Thyroid gland (tissue), 4 donors: ENCODE measurements around the gene PYY. TPM values are rescaled to one million over a fixed set of nuclear protein-coding genes. Genes with fewer than 3 reads are reported as not detected.

Experiments
- DNase-seq, 2 donors: peaks; one replicate each; pipeline ENCODE4 v3.0.0-alpha.2; 2019
- H3K27ac ChIP-seq, 3 donors: fragments of 200-600 bp; sonication (generic); 1 replicate in 2 of 3; 2 replicates in 1 of 3; pipeline ENCODE4 v1.5.1; 2016 to 2019; ENCODE audit warnings: mild to moderate bottlenecking in 1 of 3, moderate library complexity in 1 of 3
- H3K27me3 ChIP-seq: fragments of 200-600 bp; sonication (generic); one replicate; pipeline ENCODE4 v1.5.1; 2019
- H3K36me3 ChIP-seq, 2 donors: fragments of 200-600 bp; sonication (generic); one replicate each; pipeline ENCODE4 v1.5.1; 2016 to 2019
- H3K4me1 ChIP-seq, 2 donors: fragments of 200-600 bp; sonication (generic); one replicate each; pipeline ENCODE4 v1.5.1; 2017 to 2019
- H3K4me3 ChIP-seq, 3 donors: fragments of 200-600 bp; sonication (generic); replicated peaks in 1 of 3; 1 replicate in 2 of 3; 2 replicates in 1 of 3; pipeline ENCODE4 v1.5.1; 2016; ENCODE audit warnings: mild to moderate bottlenecking in 1 of 3
- H3K9me3 ChIP-seq: fragments of 200-600 bp; sonication (generic); one replicate; pipeline ENCODE4 v1.5.1; 2017
- POLR2A ChIP-seq, 2 donors: fragments of 450-650 bp; IDR thresholded peaks; one replicate each; pipeline ENCODE4 v1.6.1; 2017; ENCODE audit warnings: antibody characterized with exemption in 2 of 2, mild to moderate bottlenecking in 2 of 2, moderate library complexity in 1 of 2
- WGBS, 2 donors: methylation state at CpG; one replicate each; pipeline ENCODE4 v1.1.5; 2017; 5-methylcytosine and 5-hydroxymethylcytosine counted together
- intact Hi-C: fragments of 100-400 bp; cut with DNase I; formaldehyde crosslinking; loops from one replicate; pipeline ENCODE4 v1.15.1; 2023
- total RNA-seq, 4 donors: library from RNA; depleted of rRNA; stranded (reverse); fragments of >200 nt; gene quantifications; one replicate each; pipeline ENCODE4 v1.2.3, GENCODE V29; 2016
- TF ChIP-seq, protein P1 (sequence below), 6 experiments: fragments of 200-600 bp in 3 of 6; fragments of 450-650 bp in 3 of 6; sonication (generic) in 3 of 6; IDR thresholded peaks; one replicate each; pipeline ENCODE4 v1.5.1; 2016 to 2019; ENCODE audit warnings: antibody characterized with exemption in 6 of 6, mild to moderate bottlenecking in 2 of 6, inconsistent platforms in 1 of 6, moderate library complexity in 1 of 6

PYY gene
- total RNA-seq, 4 donors from 2014 or later = 2.2 TPM; not detected in 3

DNA sequence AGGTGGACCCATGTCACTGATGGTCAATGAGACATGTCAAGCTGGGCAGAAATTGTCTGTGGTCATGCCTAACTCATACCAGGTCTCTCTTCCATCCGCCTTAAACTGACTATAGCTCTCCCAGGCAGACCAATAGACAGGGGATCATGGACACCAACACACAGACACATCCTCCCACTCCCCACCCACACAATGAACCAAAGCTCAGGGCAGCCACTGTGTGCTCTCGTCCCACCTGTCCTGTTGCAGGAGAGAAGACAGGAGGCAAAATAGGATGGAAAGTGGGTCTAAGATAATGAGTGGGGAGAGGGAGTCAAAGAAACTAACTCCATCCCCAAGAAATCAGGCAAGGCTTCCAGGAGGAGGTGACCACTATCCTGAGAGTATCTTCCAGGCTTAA, 3.2 kb downstream of the PYY start:
- 90 to 93% methylated on average over 2 of the region's 2 CpGs for WGBS, 2 donors
- no peak for TF ChIP-seq POLR2A (IDR thresholded peaks at IDR 0.05)
- TF ChIP-seq, protein P1, sequence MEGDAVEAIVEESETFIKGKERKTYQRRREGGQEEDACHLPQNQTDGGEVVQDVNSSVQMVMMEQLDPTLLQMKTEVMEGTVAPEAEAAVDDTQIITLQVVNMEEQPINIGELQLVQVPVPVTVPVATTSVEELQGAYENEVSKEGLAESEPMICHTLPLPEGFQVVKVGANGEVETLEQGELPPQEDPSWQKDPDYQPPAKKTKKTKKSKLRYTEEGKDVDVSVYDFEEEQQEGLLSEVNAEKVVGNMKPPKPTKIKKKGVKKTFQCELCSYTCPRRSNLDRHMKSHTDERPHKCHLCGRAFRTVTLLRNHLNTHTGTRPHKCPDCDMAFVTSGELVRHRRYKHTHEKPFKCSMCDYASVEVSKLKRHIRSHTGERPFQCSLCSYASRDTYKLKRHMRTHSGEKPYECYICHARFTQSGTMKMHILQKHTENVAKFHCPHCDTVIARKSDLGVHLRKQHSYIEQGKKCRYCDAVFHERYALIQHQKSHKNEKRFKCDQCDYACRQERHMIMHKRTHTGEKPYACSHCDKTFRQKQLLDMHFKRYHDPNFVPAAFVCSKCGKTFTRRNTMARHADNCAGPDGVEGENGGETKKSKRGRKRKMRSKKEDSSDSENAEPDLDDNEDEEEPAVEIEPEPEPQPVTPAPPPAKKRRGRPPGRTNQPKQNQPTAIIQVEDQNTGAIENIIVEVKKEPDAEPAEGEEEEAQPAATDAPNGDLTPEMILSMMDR (IDR thresholded peaks at IDR 0.05) = no peak
- no peak overlapping the region for H3K27ac ChIP-seq
- H3K27me3 ChIP-seq = no peaks in the 10 kb centered on the region
- no peaks in the 10 kb centered on the region for H3K36me3 ChIP-seq
- peaks cover 12 to 24% of the 10 kb centered on the region in 2 donors for H3K4me1 ChIP-seq
- H3K4me3 ChIP-seq = no peak overlapping the region
- H3K9me3 ChIP-seq = no peaks in the 10 kb centered on the region
- DNase-seq = no peak
- intact Hi-C loops = no loop called here

DNA sequence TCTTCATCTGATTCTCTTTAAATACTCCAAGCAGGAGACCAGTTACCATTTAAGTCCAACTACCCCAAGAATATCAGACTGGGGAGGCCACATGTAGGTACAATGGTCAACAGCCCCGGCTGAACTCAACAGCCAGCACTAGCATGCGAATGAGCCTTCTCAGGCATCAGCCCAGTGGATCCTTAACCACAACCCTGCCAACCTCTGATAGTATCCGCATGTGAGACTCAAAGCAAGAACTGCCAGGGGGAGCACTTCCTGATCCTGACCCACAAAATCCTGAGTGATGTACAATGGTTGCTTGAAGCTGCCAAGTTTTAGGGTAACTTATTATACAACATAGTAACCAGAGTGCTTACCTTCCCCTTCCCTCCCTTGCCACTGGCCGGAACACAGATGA, 4.0 kb downstream of the PYY start:
- WGBS, 2 donors = 67 to 74% methylated on average over 4 of the region's 4 CpGs
- no peak for DNase-seq
- intact Hi-C loops = loop anchor here (10.0 kb wide), 1 partner anchor 225 kb away; the partner anchor contains the start of gene ASB16
- TF ChIP-seq POLR2A (IDR thresholded peaks at IDR 0.05) = no peak
- no peak overlapping the region for H3K4me3 ChIP-seq
- no peaks in the 10 kb centered on the region for H3K27me3 ChIP-seq
- peaks cover 12 to 24% of the 10 kb centered on the region in 2 donors for H3K4me1 ChIP-seq
- no peak overlapping the region for H3K27ac ChIP-seq
- no peaks in the 10 kb centered on the region for H3K36me3 ChIP-seq
- H3K9me3 ChIP-seq = no peaks in the 10 kb centered on the region

DNA sequence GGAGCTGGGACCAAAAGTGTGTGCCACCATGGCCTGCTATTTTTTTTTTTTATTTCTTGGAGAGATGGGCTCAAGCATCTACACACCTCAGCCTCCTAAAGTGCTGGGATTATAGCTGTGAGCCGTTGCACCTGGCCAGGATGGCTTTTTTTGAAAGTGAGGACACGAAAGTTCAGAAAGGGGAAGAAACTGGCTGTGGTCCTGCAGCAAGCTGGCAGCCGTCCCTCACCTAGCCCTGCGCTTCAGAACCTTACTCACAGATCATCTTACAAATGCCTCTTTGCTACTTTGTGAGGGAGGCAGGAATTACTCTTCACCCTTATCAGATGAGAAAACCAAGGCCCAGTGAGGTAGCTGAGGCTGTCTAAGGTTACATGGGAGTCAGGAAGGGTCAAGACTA, 7.0 kb downstream of the PYY start:
- 38 to 44% methylated on average over 4 of the region's 4 CpGs for WGBS, 2 donors
- Histone ChIP-seq H3K36me3 (no peaks in the 10 kb centered on the region), H3K27me3 (no peaks in the 10 kb centered on the region), H3K4me3 (no peak overlapping the region), H3K9me3 (no peaks in the 10 kb centered on the region), H3K27ac (no peak overlapping the region), H3K4me1 (peaks cover 0 to 10% of the 10 kb centered on the region in 2 donors)
- peak in 1 of 2 donors; percentile 25 for DNase-seq
- intact Hi-C loops = loop anchor here (10.0 kb wide), 1 partner anchor 228 kb away; the partner anchor contains the start of gene ASB16
- TF ChIP-seq, protein P1 (IDR thresholded peaks at IDR 0.05) = no peak
- no peak for TF ChIP-seq POLR2A (IDR thresholded peaks at IDR 0.05)

DNA sequence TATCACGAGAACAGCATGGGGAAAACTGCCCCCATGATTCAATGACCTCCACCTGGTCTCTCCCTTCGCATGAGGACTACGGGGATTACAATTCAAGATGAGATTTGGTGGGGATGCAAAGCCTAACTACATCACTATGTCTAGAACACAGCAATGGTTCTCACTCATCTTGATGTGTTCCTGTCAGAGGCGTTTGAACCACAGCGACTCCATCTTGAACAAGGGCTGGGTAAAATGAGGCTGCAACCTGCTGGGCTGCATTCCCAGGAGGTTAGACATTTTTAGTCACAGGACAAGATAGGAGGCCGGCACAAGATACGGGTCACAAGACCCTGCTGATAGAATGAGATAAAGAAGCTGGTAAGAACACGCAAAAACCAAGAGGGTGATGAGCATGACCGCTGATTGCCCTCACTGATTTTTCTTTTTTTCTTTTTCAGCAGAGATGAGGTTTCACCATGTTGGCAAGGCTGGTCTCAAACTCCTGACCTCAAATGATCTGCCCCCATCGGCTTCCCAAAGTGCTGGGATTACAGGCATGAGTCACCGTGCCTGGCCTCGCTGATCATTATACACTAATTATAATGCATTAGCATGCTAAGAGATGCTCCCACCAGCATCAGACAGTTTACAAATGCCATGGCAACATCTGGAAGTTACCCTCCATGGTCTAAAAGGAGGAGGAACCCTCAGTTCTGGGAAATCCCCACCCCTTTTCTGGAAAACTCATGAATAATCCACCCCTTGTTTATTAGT, 8.5 kb downstream of the PYY start:
- intact Hi-C loops = loop anchor here (2.0 to 10.0 kb wide), 2 partner anchors 50 to 230 kb away; partner anchors contain the start of gene ASB16
- H3K9me3 ChIP-seq = no peaks in the 10 kb centered on the region
- H3K4me3 ChIP-seq = no peak overlapping the region
- no peak for DNase-seq
- no peak overlapping the region for H3K27ac ChIP-seq
- TF ChIP-seq POLR2A (IDR thresholded peaks at IDR 0.05) = no peak
- TF ChIP-seq, protein P1 (IDR thresholded peaks at IDR 0.05) = no peak
- H3K27me3 ChIP-seq = no peaks in the 10 kb centered on the region
- WGBS, 2 donors = 86 to 87% methylated on average over 12 of the region's 12 CpGs
- no peaks in the 10 kb centered on the region for H3K36me3 ChIP-seq
- peaks cover 0 to 10% of the 10 kb centered on the region in 2 donors for H3K4me1 ChIP-seq

DNA sequence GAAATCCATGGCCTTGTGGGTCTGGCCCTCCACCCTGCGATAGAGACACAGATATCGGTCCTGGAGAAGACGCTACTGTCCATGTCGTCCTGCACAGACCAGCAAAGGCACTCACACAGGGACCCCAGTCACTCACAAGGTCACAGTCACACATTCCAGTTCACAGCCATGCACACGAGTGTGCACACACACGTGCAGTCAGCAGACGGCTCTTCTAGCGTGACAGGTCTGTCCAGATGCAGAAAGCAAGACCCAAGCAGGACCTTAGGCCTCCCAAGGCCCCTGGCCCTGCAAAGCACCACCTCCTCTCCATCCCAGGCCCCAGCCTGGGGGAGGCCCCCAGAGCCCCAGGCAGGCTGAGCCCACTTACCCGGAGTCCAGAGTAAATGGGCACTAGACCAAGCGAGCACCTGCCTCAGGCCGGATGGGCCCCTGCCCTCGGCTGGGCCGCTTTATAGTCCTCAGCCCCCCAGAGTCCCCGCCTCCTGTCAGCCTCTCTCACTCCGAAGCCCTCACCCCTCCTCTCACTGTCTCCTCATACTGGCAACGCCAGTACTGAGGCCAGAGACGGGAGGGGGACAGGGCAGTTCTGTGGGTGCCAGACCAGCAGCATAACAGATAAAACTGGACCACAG, 11.6 kb downstream of the PYY start, which contains the start of gene PPY:
Gene PPY (minus strand): TSS at position 426 of the 635 bp plus-strand sequence. CDS start 822 bp downstream, outside the sequence.
- DNase-seq = no peak
- no peaks in the 10 kb centered on the region for H3K36me3 ChIP-seq
- WGBS, 2 donors = 88 to 93% methylated on average over 9 to 17 of the region's 17 CpGs
- no peaks in the 10 kb centered on the region for H3K27me3 ChIP-seq
- no peak within 1 kb of the TSS for H3K27ac ChIP-seq
- peaks cover 0 to 10% of the 10 kb centered on the region in 2 donors for H3K4me1 ChIP-seq
- intact Hi-C loops = loop anchor here (5.0 to 10.0 kb wide), 2 partner anchors 100 to 233 kb away; partner anchors contain the start of gene ASB16
- H3K9me3 ChIP-seq = no peaks in the 10 kb centered on the region
- no peak for TF ChIP-seq POLR2A (IDR thresholded peaks at IDR 0.05)
- H3K4me3 ChIP-seq = no peak within 1 kb of the TSS
